ENCODE measurements around the gene DOK6. TPM values are rescaled to one million over a fixed set of nuclear protein-coding genes. Genes with fewer than 3 reads are reported as not detected.

DOK6 gene
- total RNA-seq, 2 experiments from 2014 or later = not detected

- Histone ChIP-seq H2AFZ (ENCODE audit: low read length) (no peak overlapping the region), H3K36me3 (ENCODE audit: insufficient read depth, low read length) (no peaks in the 10 kb centered on the region), H3K79me2 (ENCODE audit: insufficient read depth, low read depth, low read length) (no peaks in the 10 kb centered on the region), H3K9me2 (ENCODE audit: insufficient read depth, low read length) (no peaks in the 10 kb centered on the region), H3K4me1 (ENCODE audit: insufficient read depth, low read length, poor library complexity, severe bottlenecking) (no peaks in the 10 kb centered on the region), H3K4me3 (ENCODE audit: low read depth, low read length, poor library complexity, severe bottlenecking) (no peak overlapping the region), H3K4me2 (ENCODE audit: low read length) (no peak overlapping the region), H4K20me1 (ENCODE audit: insufficient read depth, low read length) (no peaks in the 10 kb centered on the region), H3K9me3 (ENCODE audit: low read length) (no peaks in the 10 kb centered on the region), H3K27ac (ENCODE audit: low read depth, low read length, poor library complexity, severe bottlenecking) (no peak overlapping the region)
- no peak for DNase-seq (ENCODE audit: low spot score)
- intact Hi-C loops (cut with micrococcal nuclease; ENCODE audit: unreplicated experiment) = no loop called here
- TF ChIP-seq EZH2phosphoT487 (IDR thresholded peaks at IDR 0.05; ENCODE audit: borderline replicate concordance, low read depth, low read length) = no peak
- TF ChIP-seq, protein P1, sequence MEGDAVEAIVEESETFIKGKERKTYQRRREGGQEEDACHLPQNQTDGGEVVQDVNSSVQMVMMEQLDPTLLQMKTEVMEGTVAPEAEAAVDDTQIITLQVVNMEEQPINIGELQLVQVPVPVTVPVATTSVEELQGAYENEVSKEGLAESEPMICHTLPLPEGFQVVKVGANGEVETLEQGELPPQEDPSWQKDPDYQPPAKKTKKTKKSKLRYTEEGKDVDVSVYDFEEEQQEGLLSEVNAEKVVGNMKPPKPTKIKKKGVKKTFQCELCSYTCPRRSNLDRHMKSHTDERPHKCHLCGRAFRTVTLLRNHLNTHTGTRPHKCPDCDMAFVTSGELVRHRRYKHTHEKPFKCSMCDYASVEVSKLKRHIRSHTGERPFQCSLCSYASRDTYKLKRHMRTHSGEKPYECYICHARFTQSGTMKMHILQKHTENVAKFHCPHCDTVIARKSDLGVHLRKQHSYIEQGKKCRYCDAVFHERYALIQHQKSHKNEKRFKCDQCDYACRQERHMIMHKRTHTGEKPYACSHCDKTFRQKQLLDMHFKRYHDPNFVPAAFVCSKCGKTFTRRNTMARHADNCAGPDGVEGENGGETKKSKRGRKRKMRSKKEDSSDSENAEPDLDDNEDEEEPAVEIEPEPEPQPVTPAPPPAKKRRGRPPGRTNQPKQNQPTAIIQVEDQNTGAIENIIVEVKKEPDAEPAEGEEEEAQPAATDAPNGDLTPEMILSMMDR (conservative IDR thresholded peaks at IDR 0.05; ENCODE audit: low read length) = no peak
- ChIA-PET POLR2A (no interaction called here), CTCF (ENCODE audit: unreplicated experiment) (no interaction called here)
- BruUV-seq (replicated peaks) = no TSS peak
Measured at GRCh38 chr18:69865776-69866175, 465.1 kb downstream of the DOK6 start.

DNA sequence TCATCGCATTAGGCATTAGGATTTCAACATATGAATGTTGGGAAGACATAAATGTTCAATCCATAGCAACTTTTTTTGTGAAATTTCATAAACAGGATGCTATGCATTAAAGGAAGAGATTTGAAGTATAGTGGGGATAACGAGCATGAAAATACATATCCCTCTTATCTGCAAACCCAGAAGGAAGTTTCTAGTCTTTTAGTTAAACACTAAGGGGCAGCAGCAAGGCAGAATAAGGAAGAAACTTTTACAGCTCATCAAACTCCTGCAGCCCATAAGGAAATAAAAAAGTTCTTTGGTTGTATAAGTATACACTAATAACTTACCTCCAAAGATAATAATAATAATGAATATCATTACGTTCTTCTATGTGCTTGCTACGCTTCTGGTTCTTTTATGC lies 465.5 kb downstream of the DOK6 start:
- BruUV-seq (replicated peaks) = no TSS peak
- intact Hi-C loops (cut with micrococcal nuclease; ENCODE audit: unreplicated experiment) = no loop called here
- Histone ChIP-seq H3K4me1 (ENCODE audit: insufficient read depth, low read length, poor library complexity, severe bottlenecking) (no peaks in the 10 kb centered on the region), H4K20me1 (ENCODE audit: insufficient read depth, low read length) (no peaks in the 10 kb centered on the region), H3K36me3 (ENCODE audit: insufficient read depth, low read length) (no peaks in the 10 kb centered on the region), H3K79me2 (ENCODE audit: insufficient read depth, low read depth, low read length) (no peaks in the 10 kb centered on the region), H3K4me2 (ENCODE audit: low read length) (no peak overlapping the region), H3K9me2 (ENCODE audit: insufficient read depth, low read length) (no peaks in the 10 kb centered on the region), H3K9me3 (ENCODE audit: low read length) (no peaks in the 10 kb centered on the region), H3K4me3 (ENCODE audit: low read depth, low read length, poor library complexity, severe bottlenecking) (no peak overlapping the region), H3K27ac (ENCODE audit: low read depth, low read length, poor library complexity, severe bottlenecking) (no peak overlapping the region), H2AFZ (ENCODE audit: low read length) (no peak overlapping the region)
- no peak for DNase-seq (ENCODE audit: low spot score)
- TF ChIP-seq, protein P1 (conservative IDR thresholded peaks at IDR 0.05; ENCODE audit: low read length) = no peak
- TF ChIP-seq EZH2phosphoT487 (IDR thresholded peaks at IDR 0.05; ENCODE audit: borderline replicate concordance, low read depth, low read length) = no peak
- ChIA-PET POLR2A (no interaction called here), CTCF (ENCODE audit: unreplicated experiment) (no interaction called here)

- intact Hi-C loops (cut with micrococcal nuclease; ENCODE audit: unreplicated experiment) = no loop called here
Measured at GRCh38 chr18:69870736-69871135, 470.0 kb downstream of the DOK6 start.

More at GRCh38 chr18:69870736-69871135, 470.0 kb downstream of the DOK6 start:
- DNase-seq (ENCODE audit: low spot score) = no peak
- no peak overlapping the region for H2AFZ ChIP-seq (ENCODE audit: low read length)
- no peak overlapping the region for H3K27ac ChIP-seq (ENCODE audit: low read depth, low read length, poor library complexity, severe bottlenecking)
- H3K9me3 ChIP-seq (ENCODE audit: low read length) = no peaks in the 10 kb centered on the region
- no peaks in the 10 kb centered on the region for H3K4me1 ChIP-seq (ENCODE audit: insufficient read depth, low read length, poor library complexity, severe bottlenecking)
- H3K9me2 ChIP-seq (ENCODE audit: insufficient read depth, low read length) = no peaks in the 10 kb centered on the region
- H3K36me3 ChIP-seq (ENCODE audit: insufficient read depth, low read length) = no peaks in the 10 kb centered on the region
- H4K20me1 ChIP-seq (ENCODE audit: insufficient read depth, low read length) = no peaks in the 10 kb centered on the region
- H3K4me3 ChIP-seq (ENCODE audit: low read depth, low read length, poor library complexity, severe bottlenecking) = no peak overlapping the region
- ChIA-PET POLR2A (no interaction called here), CTCF (ENCODE audit: unreplicated experiment) (no interaction called here)
- no peak for TF ChIP-seq EZH2phosphoT487 (IDR thresholded peaks at IDR 0.05; ENCODE audit: borderline replicate concordance, low read depth, low read length)
- TF ChIP-seq, protein P1 (conservative IDR thresholded peaks at IDR 0.05; ENCODE audit: low read length) = no peak
- no peak overlapping the region for H3K4me2 ChIP-seq (ENCODE audit: low read length)
- no peaks in the 10 kb centered on the region for H3K79me2 ChIP-seq (ENCODE audit: insufficient read depth, low read depth, low read length)
- no TSS peak for BruUV-seq (replicated peaks)
